ENCODE results near the gene GAPDH. TPM values are rescaled to one million over a fixed set of nuclear protein-coding genes. Genes with fewer than 3 reads are reported as not detected.

GAPDH gene
- total and polyA plus RNA-seq, 10 of the 15 experiments (the other 5 are each of a cell fraction or from before 2014, with no cell fraction given), result 5,606 to 14,240 (median 9,400) TPM

GRCh38 chr12:6549684-6550151 is 15.4 kb downstream of the GAPDH start:
- BruUV-seq (replicated peaks), result no TSS peak
- Histone ChIP-seq H2AFZ (ENCODE audit: control insufficient read depth, low read depth, low read length) (no peak overlapping the region), H3K36me3 (ENCODE audit: control insufficient read depth in 2 of 2, insufficient read depth in 2 of 2, low read length in 1 of 2) (peaks cover 16 to 19% of the 10 kb centered on the region in 2 experiments), H3K27me3 (replicated peaks in 1 of 2; ENCODE audit: control insufficient read depth in 2 of 2, insufficient read depth in 2 of 2, low read length in 1 of 2) (no peaks in the 10 kb centered on the region), H3K9me3 (replicated peaks; ENCODE audit: control insufficient read depth, insufficient read depth, low read length) (no peaks in the 10 kb centered on the region), H3K27ac (ENCODE audit: control insufficient read depth, insufficient read depth) (no peak overlapping the region), H3K4me1 (ENCODE audit: control insufficient read depth, insufficient read depth, low read length) (peaks cover 10% of the 10 kb centered on the region), H3K4me3 (no peak overlapping the region), H3K9ac (ENCODE audit: control insufficient read depth, insufficient read depth, low read length) (no peak overlapping the region), H3K4me2 (ENCODE audit: control insufficient read depth, insufficient read depth) (no peak overlapping the region), H3K79me2 (ENCODE audit: control insufficient read depth, insufficient read depth, low read length) (peaks cover 34% of the 10 kb centered on the region), H4K20me1 (ENCODE audit: control insufficient read depth, insufficient read depth) (no peaks in the 10 kb centered on the region)
- in situ Hi-C loops (cut with MboI) (no loop called here), intact Hi-C loops (cut with micrococcal nuclease; ENCODE audit: unreplicated experiment) (loop anchor here (5.0 kb wide), 1 partner anchor 228 kb away; no protein-coding TSS in a partner anchor)
- ChIA-PET SMC1A (ENCODE audit: uncharacterized antibody, unreplicated experiment) (no interaction called here), CTCF (interaction anchor here (1.4 to 7.4 kb wide), 2 partner anchors 10 to 13 kb away, joined by 6 to 69 read pairs; no protein-coding TSS in a partner anchor), POLR2A (no interaction called here), RAD21 (ENCODE audit: unreplicated experiment) (interaction anchor here (1.4 kb wide), 1 partner anchor 9 kb away, joined by 4 read pairs; no protein-coding TSS in a partner anchor)
- ATAC-seq (no peak), FAIRE-seq (no peak), DNase-seq (ENCODE audit: low read depth, low spot score) (no peak)
- TF ChIP-seq ESRRA (IDR thresholded peaks at IDR 0.05; ENCODE audit: low read length) (no peak), IKZF2 (IDR thresholded peaks at IDR 0.05) (no peak), IRF5 (IDR thresholded peaks at IDR 0.05; ENCODE audit: borderline replicate concordance) (no peak), SRF (IDR thresholded peaks at IDR 0.05; ENCODE audit: low read depth in 2 of 2, low read length in 2 of 2) (no peak), RAD51 (IDR thresholded peaks at IDR 0.05) (no peak), RB1 (IDR thresholded peaks at IDR 0.05; ENCODE audit: borderline replicate concordance) (no peak), EGR1 (IDR thresholded peaks at IDR 0.05; ENCODE audit: borderline replicate concordance in 1 of 2, low read depth in 2 of 2, low read length in 2 of 2) (no peak), MLLT1 (IDR thresholded peaks at IDR 0.05) (no peak), NFYB (IDR thresholded peaks at IDR 0.05; ENCODE audit: insufficient read depth, low read depth, low read length) (no peak), FOS (IDR thresholded peaks at IDR 0.05; ENCODE audit: borderline replicate concordance, extremely low read depth, insufficient read length) (no peak), ATF2 (IDR thresholded peaks at IDR 0.05; ENCODE audit: low read length) (no peak), ZSCAN29 (IDR thresholded peaks at IDR 0.05) (no peak), RELB (IDR thresholded peaks at IDR 0.05; ENCODE audit: low read depth) (no peak), NFYA (IDR thresholded peaks at IDR 0.05; ENCODE audit: borderline replicate concordance, low read depth, low read length) (no peak), SKIL (IDR thresholded peaks at IDR 0.05; ENCODE audit: low read depth, poor library complexity, severe bottlenecking) (no peak), CHD2 (IDR thresholded peaks at IDR 0.05; ENCODE audit: borderline replicate concordance, low read depth, low read length) (no peak)
- WGBS (ENCODE audit: insufficient coverage, insufficient replicate concordance, low lambda C conversion rate, missing lambda C conversion rate), result 95% methylated on average over 18 of the region's 18 CpGs
